Epithelial cell of esophagus (primary cell): ENCODE measurements around the gene MFAP3L.

ENCODE experiments used
- DNase-seq: peaks from one replicate; pipeline ENCODE4 v3.0.0; 2010; ENCODE audit warnings: low read depth
- H3K4me3 ChIP-seq: 2 replicates; pipeline ENCODE4 v1.5.1; 2011; ENCODE audit warnings: mild to moderate bottlenecking, low read length, control low read depth
- TF ChIP-seq, protein P1 (sequence below): IDR thresholded peaks from 2 replicates; pipeline ENCODE4 v1.5.1; 2011; ENCODE audit warnings: low read depth, mild to moderate bottlenecking, low read length, control low read depth, inconsistent platforms; ENCODE audit not compliant: insufficient read depth; ENCODE audit errors: missing control alignments

The MFAP3L gene

DNA sequence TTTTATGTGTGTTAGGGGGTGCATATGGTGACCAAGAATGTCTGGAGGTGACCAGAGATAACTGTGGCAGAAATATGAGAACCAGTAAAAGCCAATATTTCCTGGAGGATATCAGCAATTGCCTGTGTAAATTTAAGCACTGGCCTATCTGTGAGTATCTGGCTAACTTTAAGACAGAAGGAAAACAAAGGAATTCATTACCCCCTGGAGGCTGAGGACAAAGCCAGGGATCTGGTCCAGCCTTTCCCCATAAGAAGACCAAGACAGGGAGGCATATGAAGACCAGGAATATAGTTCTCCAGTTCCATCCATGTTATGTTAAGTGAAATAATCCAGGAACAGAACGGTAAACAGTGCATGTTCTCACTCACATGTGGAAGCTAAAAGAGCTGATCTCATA is 49.2 kb downstream of the MFAP3L start:
- no peak overlapping the region for H3K4me3 ChIP-seq
- TF ChIP-seq, protein P1, sequence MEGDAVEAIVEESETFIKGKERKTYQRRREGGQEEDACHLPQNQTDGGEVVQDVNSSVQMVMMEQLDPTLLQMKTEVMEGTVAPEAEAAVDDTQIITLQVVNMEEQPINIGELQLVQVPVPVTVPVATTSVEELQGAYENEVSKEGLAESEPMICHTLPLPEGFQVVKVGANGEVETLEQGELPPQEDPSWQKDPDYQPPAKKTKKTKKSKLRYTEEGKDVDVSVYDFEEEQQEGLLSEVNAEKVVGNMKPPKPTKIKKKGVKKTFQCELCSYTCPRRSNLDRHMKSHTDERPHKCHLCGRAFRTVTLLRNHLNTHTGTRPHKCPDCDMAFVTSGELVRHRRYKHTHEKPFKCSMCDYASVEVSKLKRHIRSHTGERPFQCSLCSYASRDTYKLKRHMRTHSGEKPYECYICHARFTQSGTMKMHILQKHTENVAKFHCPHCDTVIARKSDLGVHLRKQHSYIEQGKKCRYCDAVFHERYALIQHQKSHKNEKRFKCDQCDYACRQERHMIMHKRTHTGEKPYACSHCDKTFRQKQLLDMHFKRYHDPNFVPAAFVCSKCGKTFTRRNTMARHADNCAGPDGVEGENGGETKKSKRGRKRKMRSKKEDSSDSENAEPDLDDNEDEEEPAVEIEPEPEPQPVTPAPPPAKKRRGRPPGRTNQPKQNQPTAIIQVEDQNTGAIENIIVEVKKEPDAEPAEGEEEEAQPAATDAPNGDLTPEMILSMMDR, result no peak
- no peak for DNase-seq

DNA sequence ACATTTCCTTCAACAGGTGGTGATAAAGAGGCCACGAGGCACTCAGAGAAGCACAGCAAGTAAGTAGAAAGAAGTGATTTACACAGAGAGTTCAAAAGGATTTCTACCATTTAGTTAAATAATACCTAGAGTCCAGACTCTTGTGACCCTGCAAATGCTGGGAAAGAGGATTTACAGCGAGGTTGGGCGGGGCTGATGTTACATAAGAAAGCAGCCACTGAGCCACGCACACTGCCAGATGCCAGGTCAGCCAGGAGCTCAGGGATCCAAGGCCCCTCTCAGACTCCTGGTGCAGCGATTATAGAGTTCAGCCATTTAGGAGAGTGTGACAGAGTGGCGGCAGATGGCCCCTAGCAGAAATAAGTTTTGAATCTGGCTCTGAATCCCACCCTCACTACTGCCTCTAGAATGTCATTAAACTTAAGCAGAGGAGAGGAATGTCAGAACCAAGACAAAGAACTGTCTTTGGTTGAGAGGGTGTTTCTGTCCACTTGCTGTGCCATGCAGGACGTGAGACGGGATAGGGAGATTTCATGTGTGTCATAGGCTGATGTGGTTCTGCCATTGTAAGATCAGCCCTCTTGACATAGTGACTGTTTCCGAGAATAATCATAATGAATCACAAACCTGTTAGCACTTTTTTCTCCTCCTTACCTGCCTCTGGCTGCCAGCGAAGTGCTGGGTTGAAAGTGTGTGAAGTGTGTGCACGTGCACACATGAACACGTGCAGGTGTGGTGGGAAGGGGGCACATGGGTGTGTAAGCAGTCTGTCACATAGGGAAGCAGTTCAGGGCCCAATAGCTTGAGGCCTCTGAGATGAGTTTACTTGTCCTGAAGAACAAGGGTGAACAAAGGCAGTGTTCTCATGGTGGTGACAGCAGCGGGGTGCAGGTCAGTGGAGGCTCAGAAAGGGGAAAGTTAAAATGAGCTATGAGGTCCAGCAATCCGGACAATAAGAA is 50.1 kb downstream of the MFAP3L start:
- no peak overlapping the region for H3K4me3 ChIP-seq
- peak; percentile 38 for DNase-seq
- TF ChIP-seq, protein P1, result no peak

DNA sequence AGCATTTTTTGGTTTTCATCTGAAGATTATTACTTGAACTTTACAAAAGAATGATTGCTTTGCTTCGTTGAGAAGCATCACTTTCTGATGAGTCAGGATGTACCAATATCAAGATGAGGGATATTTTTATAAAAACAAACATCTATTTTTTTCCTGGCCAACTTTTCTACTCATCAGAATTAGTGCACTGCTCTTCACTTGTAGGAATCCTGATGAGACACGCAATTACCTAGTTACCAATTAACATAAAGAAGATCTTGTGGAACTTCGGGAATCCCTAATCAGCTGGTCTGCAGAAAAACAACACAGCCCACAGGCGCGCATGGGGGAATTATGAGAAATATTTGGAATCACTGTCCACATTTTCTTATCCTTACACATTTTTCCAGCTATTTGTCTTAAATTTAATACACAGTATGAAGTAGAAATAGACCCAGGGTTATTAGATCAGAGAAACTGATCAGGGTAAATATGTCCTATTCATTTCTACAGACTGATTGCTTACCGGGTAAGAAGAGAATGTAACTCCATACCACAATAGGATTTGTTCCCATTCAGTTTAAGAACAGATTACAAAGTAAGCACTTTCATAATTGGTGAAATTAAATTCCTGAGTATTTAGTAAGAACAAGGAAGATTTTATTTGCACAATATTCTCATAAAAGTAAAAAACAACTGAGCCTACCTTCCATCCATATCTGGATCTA is 50.9 kb downstream of the MFAP3L start:
- H3K4me3 ChIP-seq, result no peak overlapping the region
- TF ChIP-seq, protein P1, result no peak
- no peak for DNase-seq

- no peak overlapping the region for H3K4me3 ChIP-seq
- DNase-seq, result peak; percentile 7
- TF ChIP-seq, protein P1, result no peak
Observed at GRCh38 chr4:169971456-169972015, 54.7 kb downstream of the MFAP3L start.

- TF ChIP-seq, protein P1, result no peak
- H3K4me3 ChIP-seq, result no peak overlapping the region
- DNase-seq, result peak; percentile 27
Observed at GRCh38 chr4:169968999-169969398, 57.2 kb downstream of the MFAP3L start.

DNA sequence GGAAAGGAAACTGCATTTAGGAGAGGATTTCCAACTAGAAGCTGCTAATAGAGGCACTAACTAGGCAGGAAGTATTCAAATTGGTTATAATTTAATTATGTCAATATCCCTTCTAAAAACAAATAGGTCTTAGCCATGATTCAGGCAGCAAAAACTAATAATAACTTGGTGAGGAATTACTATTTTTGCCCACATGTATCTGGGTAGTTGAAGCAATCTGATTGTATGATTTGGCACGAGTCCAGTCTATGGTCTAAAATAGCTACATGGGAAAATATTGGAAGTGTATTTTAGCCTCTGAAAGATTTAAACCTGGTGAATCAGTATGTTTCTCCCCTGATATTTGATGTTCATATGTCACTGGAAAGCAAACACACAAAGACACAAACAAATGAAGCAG is 62.2 kb downstream of the MFAP3L start:
- TF ChIP-seq, protein P1, result no peak

More for the DNA sequence above, 62.2 kb downstream of the MFAP3L start:
- DNase-seq, result no peak
- no peak overlapping the region for H3K4me3 ChIP-seq
